ENCODE data around the gene FYN.
A peak's percentile ranks its signal among the peaks of the same experiment; 100 is the strongest.

Gene FYN

DNA sequence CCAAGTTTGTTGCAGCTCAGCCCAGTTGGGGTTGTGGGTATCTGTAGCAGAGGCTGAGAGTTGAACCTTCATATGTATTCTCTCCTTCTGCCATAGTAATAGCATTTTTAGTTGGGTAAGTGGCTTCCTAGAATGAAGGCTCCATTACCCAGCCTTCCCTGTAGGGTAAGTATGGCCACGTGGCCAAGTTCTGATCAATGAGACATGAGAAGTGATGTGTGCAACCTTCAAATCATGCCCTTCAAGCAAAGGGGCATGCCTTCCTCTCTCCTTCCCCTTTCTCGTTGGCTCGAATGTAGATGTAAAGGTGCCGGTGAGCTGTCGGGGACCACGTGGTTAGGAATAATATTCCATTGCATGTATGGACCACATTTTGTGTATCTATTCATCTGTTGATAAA is 254.8 kb downstream of the FYN start:
- DNase-seq, result no peak

DNA sequence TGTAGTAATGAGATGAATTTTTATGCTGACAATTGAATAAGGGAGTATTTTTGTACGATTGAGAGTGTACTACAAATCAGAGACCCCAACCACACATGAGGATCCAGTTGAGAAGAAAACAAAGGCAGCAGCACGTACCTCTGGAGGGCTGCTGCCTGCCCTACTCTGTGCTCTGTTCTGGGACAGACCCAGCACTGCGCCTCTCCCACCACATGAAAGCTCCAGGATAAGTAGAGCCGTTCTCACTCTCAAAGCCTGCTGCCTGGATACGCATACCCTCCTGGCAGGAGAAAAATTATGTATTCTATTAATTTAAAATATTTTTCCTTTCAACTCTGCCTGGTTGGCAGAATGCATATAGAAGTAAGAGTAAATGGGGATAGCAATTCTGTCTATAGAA is 256.1 kb downstream of the FYN start:
- no peak for DNase-seq

DNA sequence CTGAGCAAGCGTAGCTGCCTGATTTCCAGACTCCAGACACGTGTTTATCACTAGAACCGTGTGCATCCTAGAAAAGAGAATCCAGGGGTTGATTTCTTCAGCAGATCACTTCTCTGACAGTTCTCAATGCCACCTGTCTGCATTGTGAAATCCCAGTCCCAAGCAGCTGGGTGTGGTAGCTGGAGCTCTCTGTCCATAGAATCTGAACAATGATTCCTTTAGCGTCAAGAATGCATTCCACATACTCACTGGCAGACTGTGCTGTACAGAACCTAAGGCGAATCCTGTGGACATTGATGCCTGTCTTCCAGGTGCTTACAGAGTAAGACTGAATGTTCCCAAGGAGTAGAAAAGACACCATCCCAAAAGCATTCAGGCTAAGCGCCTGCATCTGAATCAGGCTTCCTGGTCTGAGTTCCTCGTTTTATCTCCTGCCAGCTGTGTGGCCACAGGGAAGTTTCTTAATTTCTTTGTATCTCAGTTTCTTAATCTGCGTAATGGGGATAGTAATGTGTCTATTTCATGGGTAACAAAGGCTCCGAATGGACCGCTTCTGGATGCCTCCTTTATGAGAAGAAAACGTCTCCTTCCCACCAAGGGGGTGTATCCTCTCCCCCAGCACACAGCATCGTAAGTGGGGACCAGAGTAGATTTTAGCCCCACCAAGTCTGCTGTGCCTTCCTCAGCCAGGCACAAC is 257.2 kb downstream of the FYN start:
- DNase-seq, result no peak

DNA sequence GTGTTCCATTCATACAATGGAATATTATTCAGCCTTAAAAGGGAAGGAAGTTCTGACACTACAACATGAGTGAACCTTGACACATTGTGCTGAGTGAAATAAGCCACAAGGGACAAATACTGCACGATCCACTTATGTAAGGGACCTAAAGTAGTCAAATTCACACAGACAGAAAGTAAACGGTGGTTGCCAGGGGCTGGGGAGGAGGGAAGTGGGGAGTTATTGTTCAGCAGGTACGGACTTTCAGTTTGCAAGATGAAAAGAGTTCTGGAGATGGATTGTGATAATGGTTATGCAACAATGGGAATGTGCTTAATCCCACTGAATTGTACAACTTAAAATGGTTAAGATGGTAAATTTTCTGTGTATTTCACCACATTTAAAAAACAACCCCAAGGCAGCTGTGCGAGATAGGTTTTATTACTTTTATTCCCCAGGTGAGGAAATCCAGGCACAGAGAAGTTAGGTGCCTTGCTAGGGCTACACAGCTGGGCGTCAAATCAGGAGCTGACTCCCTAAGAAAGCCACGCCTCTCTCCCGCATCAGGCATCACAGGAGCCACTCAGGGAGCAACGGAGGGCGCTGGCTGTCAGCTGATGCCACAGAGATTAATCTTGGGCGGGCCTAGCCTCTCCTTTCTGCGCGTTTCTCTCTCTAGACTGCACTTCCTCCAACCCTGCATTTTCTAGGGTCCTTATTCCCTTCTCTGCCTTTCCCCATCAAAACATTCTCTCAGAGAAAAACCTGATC is 258.2 kb downstream of the FYN start:
- peak; percentile 88 for DNase-seq

DNA sequence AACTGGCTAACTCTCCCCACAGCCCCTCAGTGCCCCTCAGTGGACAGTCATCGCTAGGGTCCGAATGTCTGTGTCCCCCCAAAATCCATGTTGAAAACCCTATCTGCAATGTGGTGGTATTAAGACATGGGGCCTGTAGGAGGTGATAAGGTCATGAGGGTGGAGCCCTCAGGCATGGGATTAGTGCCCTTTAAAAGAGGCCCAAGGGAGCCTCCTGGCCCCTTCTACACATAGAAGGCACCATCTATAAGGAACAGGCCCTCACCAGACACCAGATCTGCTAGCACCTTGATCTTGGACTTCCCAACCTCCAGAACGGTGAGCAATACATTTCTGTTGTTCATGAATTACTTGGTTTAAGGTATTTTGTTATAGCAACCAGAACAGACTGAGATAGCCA is 260.9 kb downstream of the FYN start:
- DNase-seq, result no peak

DNA sequence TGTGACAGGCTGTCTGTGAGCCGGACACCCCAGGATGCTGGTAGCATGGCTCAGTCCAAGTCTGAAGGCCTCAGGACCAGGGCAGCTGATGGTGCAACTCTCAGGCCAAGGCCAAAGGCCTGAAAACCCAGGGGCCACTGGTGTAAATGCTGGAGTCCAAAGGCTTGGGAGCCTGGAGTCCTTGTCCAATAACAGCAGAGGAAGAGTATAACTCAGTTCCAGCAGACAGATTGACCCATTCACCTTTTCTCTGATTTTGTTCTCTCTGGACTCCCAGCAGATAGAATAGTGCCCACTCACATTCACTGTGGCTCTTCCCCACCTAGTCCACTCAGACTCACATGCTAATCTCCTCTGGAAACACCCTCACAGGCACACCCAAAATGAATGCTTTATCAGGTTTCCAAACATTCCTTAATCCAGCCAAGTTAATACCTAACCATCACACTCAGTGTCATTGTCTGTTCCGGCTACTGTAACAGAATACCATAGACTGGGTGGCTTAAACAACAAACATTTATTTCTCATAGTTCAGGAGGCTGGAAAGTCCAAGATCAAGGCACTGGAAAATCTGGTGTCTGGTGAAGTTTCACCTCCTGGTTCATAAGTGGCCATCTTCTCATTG is 262.6 kb downstream of the FYN start:
- DNase-seq, result no peak

All from islet precursor cell (in vitro differentiated cells).